SK-N-SH treated with all-trans-retinoic acid at 6 μM for 48 hours (cell line): Measurements from ENCODE around the gene ORAI3.

Experiments used
- ATAC-seq: fragments of 200-7000 bp; cut with Tn5 transposase; 3 replicates; pipeline ENCODE4 v1.9.1; 2020; ENCODE audit warnings: mild to moderate bottlenecking, moderate library complexity
- CSDC2 ChIP-seq: fragments of 250-450 bp; sonication (Bioruptor Pico); IDR thresholded peaks from 2 replicates; pipeline ENCODE4 v1.5.0; 2020; ENCODE audit warnings: mild to moderate bottlenecking, moderate library complexity
- ESRRG ChIP-seq: fragments of 250-450 bp; sonication (Bioruptor Pico); IDR thresholded peaks from 2 replicates; pipeline ENCODE4 v1.6.1; 2021; ENCODE audit warnings: mild to moderate bottlenecking
- GLIS3 ChIP-seq: fragments of 250-450 bp; sonication (Bioruptor Pico); IDR thresholded peaks from 2 replicates; pipeline ENCODE4 v1.5.0; 2020; ENCODE audit warnings: mild to moderate bottlenecking, moderate library complexity
- ISL1 ChIP-seq: fragments of 250-450 bp; sonication (Bioruptor Pico); IDR thresholded peaks from 2 replicates; pipeline ENCODE4 v2.1.2; 2022; ENCODE audit warnings: mild to moderate bottlenecking, moderate library complexity
- OSR1 ChIP-seq: fragments of 250-450 bp; sonication (Bioruptor Pico); IDR thresholded peaks from 2 replicates; pipeline ENCODE4 v1.8.0; 2022; ENCODE audit warnings: moderate library complexity, mild to moderate bottlenecking, inconsistent platforms
- PPARA ChIP-seq: fragments of 250-450 bp; sonication (Bioruptor Pico); IDR thresholded peaks from 2 replicates; pipeline ENCODE4 v1.5.0; 2020; ENCODE audit warnings: mild to moderate bottlenecking, borderline replicate concordance
- RARB ChIP-seq: fragments of 250-450 bp; sonication (Bioruptor Pico); IDR thresholded peaks from 2 replicates; pipeline ENCODE4 v1.8.0; 2021; ENCODE audit warnings: mild to moderate bottlenecking, moderate library complexity
- SNAI2 ChIP-seq: fragments of 250-450 bp; sonication (Bioruptor Pico); IDR thresholded peaks from 2 replicates; pipeline ENCODE4 v1.5.0; 2020; ENCODE audit warnings: mild to moderate bottlenecking, moderate library complexity
- TCF4 ChIP-seq: fragments of 250-450 bp; sonication (Bioruptor Pico); IDR thresholded peaks from 2 replicates; pipeline ENCODE4 v1.8.0; 2021; ENCODE audit warnings: mild to moderate bottlenecking, moderate library complexity, borderline replicate concordance
- TOX ChIP-seq: fragments of 250-450 bp; sonication (Bioruptor Pico); IDR thresholded peaks from 2 replicates; pipeline ENCODE4 v1.8.0; 2021; ENCODE audit warnings: mild to moderate bottlenecking, moderate library complexity, borderline replicate concordance
- ZC3H10 ChIP-seq: fragments of 250-450 bp; sonication (Bioruptor Pico); IDR thresholded peaks from 2 replicates; pipeline ENCODE4 v1.5.1; 2021; ENCODE audit warnings: mild to moderate bottlenecking, moderate library complexity
- ZFP3 ChIP-seq: fragments of 250-450 bp; sonication (Bioruptor Pico); IDR thresholded peaks from 2 replicates; pipeline ENCODE4 v1.5.0; 2020; ENCODE audit warnings: mild to moderate bottlenecking, moderate library complexity
- ZFP30 ChIP-seq: fragments of 450-650 bp; formaldehyde crosslinking; IDR thresholded peaks from 2 replicates; pipeline ENCODE4 v1.5.0; 2022; ENCODE audit warnings: mild to moderate bottlenecking, moderate library complexity
- ZNF565 ChIP-seq: fragments of 450-650 bp; formaldehyde crosslinking; conservative IDR thresholded peaks from 2 replicates; pipeline ENCODE4 v1.5.0; 2020; ENCODE audit warnings: low read depth, mild to moderate bottlenecking, moderate library complexity
- ZNF70 ChIP-seq: fragments of 450-650 bp; formaldehyde crosslinking; IDR thresholded peaks from 2 replicates; pipeline ENCODE4 v1.5.0; 2020; ENCODE audit warnings: mild to moderate bottlenecking, moderate library complexity
- ZNF8 ChIP-seq: fragments of 450-650 bp; formaldehyde crosslinking; IDR thresholded peaks from 2 replicates; pipeline ENCODE4 v1.5.0; 2020; ENCODE audit warnings: mild to moderate bottlenecking, moderate library complexity
- TF ChIP-seq, protein P1 (sequence below): fragments of 250-450 bp; sonication (Bioruptor Pico); IDR thresholded peaks from 2 replicates; pipeline ENCODE4 v1.5.1; 2021; ENCODE audit warnings: mild to moderate bottlenecking, moderate library complexity
- TF ChIP-seq, protein P2 (sequence below): fragments of 250-450 bp; sonication (Bioruptor Pico); IDR thresholded peaks from 2 replicates; pipeline ENCODE4 v1.5.1; 2020; ENCODE audit warnings: low read depth, mild to moderate bottlenecking, moderate library complexity
- TF ChIP-seq, protein P3 (sequence below): fragments of 250-450 bp; sonication (Bioruptor Pico); IDR thresholded peaks from 2 replicates; pipeline ENCODE4 v1.8.0; 2021; ENCODE audit warnings: low read depth, mild to moderate bottlenecking, moderate library complexity, borderline replicate concordance

ORAI3 gene

DNA sequence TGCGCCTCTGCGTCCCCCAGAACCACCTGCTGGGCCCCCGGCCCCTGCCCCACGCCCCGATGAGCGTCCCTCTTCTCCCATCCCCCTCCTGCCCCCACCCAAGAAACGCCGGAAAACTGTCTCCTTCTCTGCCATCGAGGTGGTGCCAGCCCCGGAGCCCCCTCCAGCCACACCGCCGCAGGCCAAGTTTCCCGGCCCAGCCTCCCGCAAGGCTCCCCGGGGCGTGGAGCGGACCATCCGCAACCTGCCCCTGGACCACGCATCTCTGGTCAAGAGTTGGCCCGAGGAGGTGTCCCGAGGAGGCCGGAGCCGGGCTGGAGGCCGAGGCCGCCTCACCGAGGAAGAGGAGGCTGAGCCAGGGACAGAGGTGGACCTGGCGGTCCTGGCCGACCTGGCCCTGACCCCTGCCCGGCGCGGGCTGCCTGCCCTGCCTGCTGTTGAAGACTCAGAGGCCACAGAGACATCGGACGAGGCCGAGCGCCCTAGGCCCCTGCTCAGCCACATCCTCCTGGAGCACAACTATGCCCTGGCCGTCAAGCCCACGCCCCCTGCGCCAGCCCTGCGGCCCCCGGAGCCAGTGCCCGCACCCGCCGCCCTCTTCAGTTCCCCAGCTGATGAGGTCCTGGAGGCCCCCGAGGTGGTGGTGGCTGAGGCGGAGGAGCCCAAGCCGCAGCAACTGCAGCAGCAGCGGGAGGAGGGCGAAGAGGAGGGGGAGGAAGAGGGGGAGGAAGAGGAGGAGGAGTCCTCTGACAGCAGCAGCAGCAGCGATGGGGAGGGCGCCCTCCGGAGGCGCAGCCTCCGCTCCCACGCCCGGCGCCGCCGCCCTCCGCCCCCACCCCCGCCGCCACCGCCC, 30.5 kb downstream of the ORAI3 start:
- no peak for ATAC-seq
- TF ChIP-seq ZNF8 (CRISPR knock-in tag): no peak

DNA sequence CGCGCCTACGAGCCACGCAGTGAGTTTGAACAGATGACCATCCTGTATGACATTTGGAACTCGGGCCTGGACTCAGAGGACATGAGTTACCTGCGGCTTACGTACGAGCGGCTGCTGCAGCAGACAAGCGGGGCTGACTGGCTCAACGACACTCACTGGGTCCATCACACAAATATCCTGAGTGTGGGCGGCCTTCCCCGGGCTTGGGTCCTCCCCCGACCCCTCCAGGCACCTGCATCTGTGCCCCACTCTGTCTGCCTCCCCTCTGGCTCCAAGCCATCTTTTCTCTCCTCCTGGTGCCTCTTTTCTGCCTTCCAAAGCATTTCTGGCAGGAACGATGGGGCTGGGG, 31.1 kb downstream of the ORAI3 start:
- ATAC-seq: no peak
- no peak for TF ChIP-seq ZNF8 (CRISPR knock-in tag)

GRCh38 chr16:30980434-30980833, 31.6 kb downstream of the ORAI3 start:
- ATAC-seq: no peak
- TF ChIP-seq ESRRG (CRISPR knock-in tag) (no peak), ZC3H10 (CRISPR knock-in tag) (no peak), GLIS3 (CRISPR knock-in tag) (no peak), TOX (CRISPR knock-in tag) (no peak), TCF4 (CRISPR knock-in tag) (no peak), ZFP3 (CRISPR knock-in tag) (no peak), SNAI2 (CRISPR knock-in tag) (no peak), ZFP30 (CRISPR knock-in tag) (no peak), ISL1 (no peak)
- TF ChIP-seq, protein P1, sequence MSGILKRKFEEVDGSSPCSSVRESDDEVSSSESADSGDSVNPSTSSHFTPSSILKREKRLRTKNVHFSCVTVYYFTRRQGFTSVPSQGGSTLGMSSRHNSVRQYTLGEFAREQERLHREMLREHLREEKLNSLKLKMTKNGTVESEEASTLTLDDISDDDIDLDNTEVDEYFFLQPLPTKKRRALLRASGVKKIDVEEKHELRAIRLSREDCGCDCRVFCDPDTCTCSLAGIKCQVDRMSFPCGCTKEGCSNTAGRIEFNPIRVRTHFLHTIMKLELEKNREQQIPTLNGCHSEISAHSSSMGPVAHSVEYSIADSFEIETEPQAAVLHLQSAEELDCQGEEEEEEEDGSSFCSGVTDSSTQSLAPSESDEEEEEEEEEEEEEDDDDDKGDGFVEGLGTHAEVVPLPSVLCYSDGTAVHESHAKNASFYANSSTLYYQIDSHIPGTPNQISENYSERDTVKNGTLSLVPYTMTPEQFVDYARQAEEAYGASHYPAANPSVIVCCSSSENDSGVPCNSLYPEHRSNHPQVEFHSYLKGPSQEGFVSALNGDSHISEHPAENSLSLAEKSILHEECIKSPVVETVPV (CRISPR knock-in tag): no peak
- TF ChIP-seq, protein P2, sequence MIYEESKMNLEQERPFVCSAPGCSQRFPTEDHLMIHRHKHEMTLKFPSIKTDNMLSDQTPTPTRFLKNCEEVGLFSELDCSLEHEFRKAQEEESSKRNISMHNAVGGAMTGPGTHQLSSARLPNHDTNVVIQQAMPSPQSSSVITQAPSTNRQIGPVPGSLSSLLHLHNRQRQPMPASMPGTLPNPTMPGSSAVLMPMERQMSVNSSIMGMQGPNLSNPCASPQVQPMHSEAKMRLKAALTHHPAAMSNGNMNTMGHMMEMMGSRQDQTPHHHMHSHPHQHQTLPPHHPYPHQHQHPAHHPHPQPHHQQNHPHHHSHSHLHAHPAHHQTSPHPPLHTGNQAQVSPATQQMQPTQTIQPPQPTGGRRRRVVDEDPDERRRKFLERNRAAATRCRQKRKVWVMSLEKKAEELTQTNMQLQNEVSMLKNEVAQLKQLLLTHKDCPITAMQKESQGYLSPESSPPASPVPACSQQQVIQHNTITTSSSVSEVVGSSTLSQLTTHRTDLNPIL (CRISPR knock-in tag): no peak
- TF ChIP-seq, protein P3, sequence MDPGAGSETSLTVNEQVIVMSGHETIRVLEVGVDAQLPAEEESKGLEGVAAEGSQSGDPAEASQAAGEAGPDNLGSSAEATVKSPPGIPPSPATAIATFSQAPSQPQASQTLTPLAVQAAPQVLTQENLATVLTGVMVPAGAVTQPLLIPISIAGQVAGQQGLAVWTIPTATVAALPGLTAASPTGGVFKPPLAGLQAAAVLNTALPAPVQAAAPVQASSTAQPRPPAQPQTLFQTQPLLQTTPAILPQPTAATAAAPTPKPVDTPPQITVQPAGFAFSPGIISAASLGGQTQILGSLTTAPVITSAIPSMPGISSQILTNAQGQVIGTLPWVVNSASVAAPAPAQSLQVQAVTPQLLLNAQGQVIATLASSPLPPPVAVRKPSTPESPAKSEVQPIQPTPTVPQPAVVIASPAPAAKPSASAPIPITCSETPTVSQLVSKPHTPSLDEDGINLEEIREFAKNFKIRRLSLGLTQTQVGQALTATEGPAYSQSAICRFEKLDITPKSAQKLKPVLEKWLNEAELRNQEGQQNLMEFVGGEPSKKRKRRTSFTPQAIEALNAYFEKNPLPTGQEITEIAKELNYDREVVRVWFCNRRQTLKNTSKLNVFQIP: no peak

DNA sequence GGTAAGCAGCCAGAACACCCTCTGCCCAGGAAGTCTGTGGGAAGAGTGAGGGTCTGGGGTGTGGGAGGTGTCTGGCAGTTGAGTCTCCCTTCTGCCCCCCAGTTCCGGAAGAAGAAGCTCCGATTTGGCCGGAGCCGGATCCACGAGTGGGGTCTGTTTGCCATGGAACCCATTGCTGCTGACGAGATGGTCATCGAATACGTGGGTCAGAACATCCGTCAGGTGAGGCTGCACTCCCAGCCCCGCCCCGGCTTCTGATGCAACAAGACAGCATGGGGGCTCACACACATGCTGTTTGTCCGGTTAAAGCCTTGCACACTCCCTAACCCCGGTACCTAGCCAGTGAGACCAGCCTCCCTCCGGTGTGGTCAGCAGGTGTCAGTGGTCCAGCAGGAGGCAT, 32.1 kb downstream of the ORAI3 start:
- ATAC-seq: no peak
- TF ChIP-seq, protein P3: no peak
- TF ChIP-seq ZNF8 (CRISPR knock-in tag) (no peak), ZNF70 (CRISPR knock-in tag) (no peak), GLIS3 (CRISPR knock-in tag) (no peak), RARB (CRISPR knock-in tag) (no peak), CSDC2 (no peak), ZNF565 (CRISPR knock-in tag) (no peak), ESRRG (CRISPR knock-in tag) (no peak), ZFP3 (CRISPR knock-in tag) (no peak), ZC3H10 (CRISPR knock-in tag) (no peak), PPARA (CRISPR knock-in tag) (no peak), OSR1 (CRISPR knock-in tag) (no peak), SNAI2 (CRISPR knock-in tag) (no peak), ISL1 (no peak), TOX (CRISPR knock-in tag) (no peak)
- TF ChIP-seq, protein P2 (CRISPR knock-in tag): no peak
- TF ChIP-seq, all 23 proteins: peak for 0
